ENCODE results near the gene LCE1C.

The LCE1C gene

GRCh38 chr1:152759453-152760173 lies 46.8 kb downstream of the LCE1C start:
- DNase-seq (ENCODE audit: low read depth) = no peak

GRCh38 chr1:152758636-152759035 lies 47.8 kb downstream of the LCE1C start:
- DNase-seq (ENCODE audit: low read depth) = no peak

- no peak for DNase-seq (ENCODE audit: low read depth)
Measured at GRCh38 chr1:152757747-152758146, 48.7 kb downstream of the LCE1C start, which contains the start of gene KPRP. Gene KPRP, plus strand, starts transcription at chr1:152758025. Its CDS starts 1,564 bp downstream, at chr1:152759589.

- no peak for DNase-seq (ENCODE audit: low read depth)
Measured at GRCh38 chr1:152756872-152757271, 49.6 kb downstream of the LCE1C start.

Measured in fibroblast of gingiva (primary cell).